T-helper 2 cell (primary cell): ENCODE measurements around the gene HMX1.

Source experiments
- DNase-seq, 5 experiments: peaks; one replicate each; pipeline versions ENCODE4 v3.0.0 to v3.0.0-alpha.2; 2012 to 2022

Gene HMX1

GRCh38 chr4:8838961-8839431 is 32.6 kb downstream of the HMX1 start:
- DNase-seq = no peak

DNA sequence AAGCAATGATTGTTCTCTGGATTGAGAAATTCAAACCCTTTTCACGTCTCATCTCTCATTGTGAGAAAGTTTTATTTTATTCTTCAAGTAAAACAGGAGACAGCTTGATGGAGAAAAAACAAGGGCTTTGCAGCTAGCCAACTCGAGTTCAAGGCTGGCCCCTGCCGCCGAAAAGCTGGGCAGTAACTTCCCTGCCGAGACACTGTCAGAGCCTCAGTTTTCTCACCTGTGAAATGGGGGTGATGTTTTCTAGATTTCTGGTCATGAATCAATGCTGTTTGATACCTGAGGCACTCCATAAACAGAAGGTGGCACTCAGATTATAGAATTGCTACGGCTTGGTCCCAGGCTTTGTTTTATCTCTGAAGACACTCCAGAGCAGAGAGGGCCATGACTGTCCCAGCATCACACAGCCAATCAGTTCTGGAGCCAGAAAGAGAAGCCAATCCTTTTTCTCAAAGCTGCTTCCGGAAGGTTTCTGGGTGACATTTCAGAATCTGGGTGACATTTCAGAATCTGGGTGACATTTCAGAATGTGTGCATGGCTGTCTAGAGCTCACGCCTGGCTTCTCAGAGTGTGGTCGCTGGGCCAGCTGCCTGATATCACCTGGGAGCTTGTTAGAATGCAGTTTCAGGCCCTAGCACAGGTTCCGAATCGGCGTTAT is 33.2 kb downstream of the HMX1 start:
- DNase-seq = no peak

- no peak for DNase-seq
Observed at GRCh38 chr4:8837181-8837841, 34.3 kb downstream of the HMX1 start.

GRCh38 chr4:8836664-8837171 is 34.9 kb downstream of the HMX1 start:
- DNase-seq = no peak

DNA sequence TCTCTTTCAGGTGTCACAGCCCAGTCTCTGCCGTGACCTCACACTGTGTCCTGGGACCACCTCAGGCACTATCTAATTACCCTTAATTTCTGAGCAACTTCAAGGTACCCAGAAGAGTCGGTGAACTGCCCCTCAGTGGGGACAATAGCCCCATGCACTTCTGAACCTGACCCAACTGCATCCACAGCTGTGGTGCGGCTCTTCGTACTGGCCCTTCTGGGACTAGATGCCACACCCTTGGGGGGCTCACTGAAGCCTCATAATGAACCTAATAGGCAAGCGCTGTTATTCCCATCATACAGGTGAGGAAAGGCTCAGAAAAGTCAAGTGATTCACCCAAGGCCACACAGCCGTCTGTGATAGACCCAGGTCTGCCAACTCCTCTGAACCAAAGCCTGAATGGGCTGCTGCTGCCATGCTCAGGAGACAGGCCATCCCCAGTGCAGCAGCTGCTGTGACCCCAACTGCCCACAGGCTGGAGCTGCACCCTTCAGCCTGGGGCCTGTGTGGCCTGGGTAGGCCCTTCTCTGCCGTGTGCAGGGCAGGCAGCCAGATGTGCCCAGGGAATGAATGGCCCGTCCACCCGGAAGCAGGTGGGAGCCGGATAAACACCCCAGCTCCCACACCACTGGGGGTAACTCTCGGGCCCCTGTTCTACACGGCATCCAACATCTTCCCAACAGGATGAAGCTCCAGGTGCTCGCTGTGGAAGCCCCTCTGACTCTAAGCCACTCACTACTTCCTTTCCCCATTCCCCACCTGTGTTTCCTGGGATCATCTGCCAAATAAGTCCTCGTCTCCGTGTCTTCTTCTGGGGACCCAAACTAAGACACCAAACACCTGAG is 35.9 kb downstream of the HMX1 start:
- DNase-seq = no peak

DNA sequence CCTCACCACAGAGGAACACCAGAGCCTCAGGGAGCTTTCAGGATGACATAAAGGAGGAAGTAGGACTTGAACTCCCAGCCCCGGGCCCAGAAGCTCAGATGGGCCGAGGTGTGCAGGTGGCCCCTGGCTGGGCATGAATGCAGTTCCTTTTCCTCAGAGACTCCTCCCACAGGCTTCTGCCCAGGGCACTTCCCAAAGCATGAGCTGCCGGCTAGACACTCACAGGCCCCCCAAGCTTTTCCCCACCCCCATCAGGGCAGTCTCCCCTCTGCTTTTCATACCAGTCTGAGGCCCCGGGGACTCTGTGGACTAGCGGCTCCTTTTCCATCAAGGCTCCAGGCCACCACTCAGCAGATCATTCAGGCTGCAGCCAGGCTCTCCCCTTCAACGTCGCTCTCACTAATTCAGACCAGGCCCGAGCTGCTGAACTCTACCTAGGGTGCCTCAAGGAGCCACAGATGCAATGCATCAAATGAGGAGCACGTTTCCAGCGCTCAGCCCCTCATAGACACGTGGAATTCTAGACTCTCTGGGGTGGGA is 36.9 kb downstream of the HMX1 start:
- DNase-seq = no peak

GRCh38 chr4:8832113-8832915 is 39.3 kb downstream of the HMX1 start:
- no peak for DNase-seq

DNA sequence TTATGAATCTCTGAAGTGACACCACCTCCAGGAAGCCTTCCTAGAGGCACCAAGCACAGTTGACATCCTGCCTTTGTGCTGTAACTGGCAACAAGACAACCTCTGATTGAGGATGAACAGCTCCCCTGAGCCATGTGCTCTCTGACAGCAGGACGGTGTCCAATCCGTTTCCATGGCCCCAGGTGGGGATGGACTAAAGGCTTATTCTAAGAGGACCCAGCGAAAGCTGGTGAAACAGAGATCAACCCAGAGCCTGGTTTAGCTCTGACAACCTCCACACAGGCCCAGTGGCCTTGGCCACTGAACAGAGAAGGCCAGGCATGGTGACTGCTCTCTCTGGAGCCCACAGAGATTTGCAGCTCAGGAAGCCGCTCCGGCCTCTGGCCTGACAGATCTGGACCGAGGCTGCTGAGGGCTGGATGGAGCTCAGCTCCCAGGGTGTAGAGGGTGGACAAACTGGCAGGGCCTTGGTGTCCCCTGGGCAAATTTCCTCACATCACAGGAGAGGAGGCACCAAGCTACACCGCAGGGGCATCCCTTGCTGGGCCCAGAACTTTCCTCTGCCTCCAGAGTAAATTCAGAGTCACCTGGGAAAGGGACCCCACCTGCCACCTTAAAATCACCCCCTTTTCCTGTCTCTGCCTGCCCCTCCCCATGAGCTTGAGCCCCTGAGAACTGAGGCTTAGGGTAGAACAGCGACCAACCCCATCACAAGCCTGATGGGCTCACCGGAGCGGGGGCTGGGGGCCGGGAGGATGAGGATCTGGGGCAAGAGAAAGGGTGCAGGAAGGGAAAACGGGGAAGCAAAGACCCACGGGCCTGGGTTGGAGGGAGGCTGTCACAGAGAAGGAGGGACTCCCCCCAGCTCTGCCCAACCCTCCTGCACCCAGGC is 40.2 kb downstream of the HMX1 start:
- DNase-seq = no peak

GRCh38 chr4:8830611-8831200 is 40.9 kb downstream of the HMX1 start:
- no peak for DNase-seq

- DNase-seq = no peak
Observed at GRCh38 chr4:8830056-8830455, 41.6 kb downstream of the HMX1 start.

- no peak for DNase-seq
Observed at GRCh38 chr4:8829584-8829983, 42.1 kb downstream of the HMX1 start.

DNA sequence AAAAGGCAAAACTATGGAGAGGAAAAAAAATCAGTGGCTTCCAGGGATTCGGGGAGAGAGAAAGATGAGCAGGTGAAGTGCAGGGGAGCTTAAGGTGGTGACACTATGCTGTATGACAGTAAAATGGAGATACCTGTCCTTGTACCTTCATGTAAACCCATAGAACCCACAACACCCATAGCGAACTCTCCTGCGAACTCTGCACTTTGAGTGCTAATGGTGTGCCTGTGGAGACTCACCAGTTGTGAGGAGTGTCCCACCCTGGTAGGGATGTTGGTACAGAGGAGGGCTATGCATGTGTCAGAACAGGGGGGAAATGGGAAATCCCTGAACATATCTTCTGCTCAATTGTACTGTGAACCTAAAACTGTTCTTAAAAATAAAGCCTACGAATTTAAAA is 42.8 kb downstream of the HMX1 start:
- DNase-seq = no peak

DNA sequence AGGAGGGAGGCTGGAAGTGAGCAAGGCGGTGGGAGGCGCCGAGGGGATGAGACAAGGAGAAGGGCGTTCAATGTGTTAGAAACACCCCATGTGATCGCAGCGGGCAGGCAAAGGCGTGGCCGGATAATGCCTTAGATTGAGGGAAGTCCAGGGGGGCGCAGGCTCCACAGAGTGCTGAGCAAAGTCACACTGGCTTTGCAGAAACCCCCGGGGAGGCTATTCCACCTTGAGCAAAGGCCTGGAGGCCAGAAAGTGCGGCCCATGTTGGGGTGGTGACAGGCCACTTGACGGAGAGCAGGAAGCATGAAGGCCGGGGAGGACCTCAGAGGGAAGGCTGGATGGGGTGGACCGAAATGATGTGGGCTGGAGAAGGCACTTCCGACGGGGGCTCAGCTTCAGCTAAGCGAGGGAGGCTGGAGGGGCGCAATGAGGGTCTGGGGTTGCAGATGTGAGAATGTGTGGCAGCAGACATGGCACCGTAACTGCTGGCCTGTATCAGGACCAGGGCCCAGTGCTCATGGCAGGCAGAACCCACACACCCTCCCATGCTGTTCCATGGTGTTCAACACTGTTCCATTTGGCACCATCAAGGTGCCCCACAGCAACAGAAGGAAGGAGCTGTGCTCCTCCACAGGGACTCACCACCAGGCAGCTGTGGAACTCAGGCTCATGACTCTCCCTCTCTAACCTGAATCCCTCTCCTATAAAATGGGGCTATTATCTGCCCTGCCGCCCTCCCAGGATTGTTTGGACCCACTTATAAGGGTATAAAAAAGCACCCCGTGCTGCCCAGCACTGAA is 50.3 kb downstream of the HMX1 start:
- no peak for DNase-seq

DNA sequence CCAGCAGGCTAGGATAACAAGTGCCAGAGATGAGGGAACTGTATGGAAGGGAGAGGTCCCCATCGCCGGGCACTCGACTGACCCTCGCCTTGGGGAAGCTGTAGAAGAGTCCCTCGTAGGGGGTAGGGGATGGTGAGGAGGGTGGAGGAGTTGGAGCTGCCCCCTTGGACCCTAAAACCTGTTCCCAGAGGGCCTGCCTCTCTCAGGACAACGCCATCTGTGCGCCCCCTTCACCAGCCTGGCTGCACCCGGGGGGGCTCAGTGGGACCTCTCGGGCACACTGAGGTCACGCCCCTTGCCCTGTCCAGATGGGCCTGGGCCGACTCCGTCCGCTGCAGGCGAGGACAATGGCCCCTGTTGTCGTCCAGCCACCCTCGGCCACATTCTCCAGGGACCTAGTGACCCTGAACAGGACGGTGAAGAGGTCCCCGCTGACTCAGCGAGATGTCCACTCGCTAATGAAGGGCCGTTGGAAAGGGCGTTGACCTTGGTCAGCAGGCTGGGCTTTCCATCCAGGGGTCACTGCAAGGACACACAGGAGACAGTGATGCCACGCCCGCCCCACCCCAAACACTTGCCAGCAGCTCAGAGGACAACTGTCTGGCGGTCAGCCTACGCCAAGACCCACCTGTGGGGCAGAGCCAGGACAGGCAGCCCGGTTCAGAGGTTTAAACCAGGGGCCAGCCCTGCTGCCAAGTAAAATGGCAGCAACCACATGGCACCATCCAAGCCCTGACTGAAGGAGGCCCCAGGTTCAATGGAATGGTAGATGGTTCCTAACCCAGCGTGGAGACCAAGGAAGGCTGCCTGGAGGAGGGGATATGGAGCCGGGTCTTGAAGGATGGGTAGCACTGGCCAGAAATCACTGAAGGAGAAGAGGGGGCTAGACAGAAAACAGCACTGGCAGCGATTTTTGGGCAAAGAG is 51.2 kb downstream of the HMX1 start:
- DNase-seq = no peak

DNA sequence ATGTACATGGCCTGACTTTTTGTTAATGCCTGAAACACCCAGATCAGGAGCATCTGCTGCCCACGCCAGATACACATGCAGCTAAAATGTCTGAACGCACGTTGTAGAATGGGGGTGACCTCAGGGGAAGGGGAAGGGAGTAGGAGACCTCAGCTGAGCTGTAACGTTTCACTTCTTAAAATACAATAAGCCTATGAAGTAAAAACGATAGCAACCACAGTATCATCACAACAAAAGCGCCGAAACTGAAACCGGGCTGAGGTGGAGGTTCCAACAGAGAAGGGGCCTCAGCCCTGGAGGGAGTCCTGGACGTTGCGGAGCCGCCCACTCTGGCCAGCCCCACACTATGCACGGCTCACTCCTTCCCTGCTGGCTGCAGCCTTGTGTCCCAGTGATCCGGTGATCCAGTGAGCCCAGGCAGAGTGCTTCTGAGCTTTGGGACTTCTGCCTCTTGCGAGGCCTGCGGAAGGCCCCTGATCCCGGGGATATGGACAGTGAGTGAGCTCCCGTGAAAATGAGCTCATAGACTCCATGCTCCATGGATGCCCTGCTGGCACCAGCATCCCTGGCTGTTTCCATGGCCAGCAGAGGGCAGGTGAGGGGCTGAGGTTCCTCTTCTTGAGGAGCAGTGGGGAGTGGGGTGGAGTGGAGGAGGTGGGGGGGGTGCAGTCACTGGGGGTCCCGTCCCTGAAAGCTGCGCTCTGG is 52.0 kb downstream of the HMX1 start:
- no peak for DNase-seq

- DNase-seq = no peak
Observed at GRCh38 chr4:8819019-8819418, 52.6 kb downstream of the HMX1 start.

- no peak for DNase-seq
Observed at GRCh38 chr4:8818063-8818881, 53.4 kb downstream of the HMX1 start.

DNA sequence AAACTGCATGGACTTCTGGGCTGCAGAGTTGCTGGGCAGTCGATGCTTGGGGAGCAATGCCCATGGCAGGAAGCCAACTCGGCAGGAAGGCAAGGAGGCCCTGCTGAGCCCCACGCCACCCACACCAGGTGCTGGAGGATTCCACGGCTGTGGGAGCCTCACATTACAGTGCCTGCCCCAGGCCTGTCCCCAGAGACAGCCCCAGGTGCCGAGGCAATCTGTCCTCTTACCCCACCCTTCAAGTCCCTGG is 53.9 kb downstream of the HMX1 start:
- no peak for DNase-seq
